ENCODE results near the gene PDPN. TPM values are rescaled to one million over a fixed set of nuclear protein-coding genes. Genes with fewer than 3 reads are reported as not detected.

PDPN gene
- total RNA-seq, 1 donor from 2014 or later, result 5.3 TPM

GRCh38 chr1:13618483-13618882 is 34.9 kb downstream of the PDPN start:
- DNase-seq, result no peak

GRCh38 chr1:13619909-13620308 is 36.3 kb downstream of the PDPN start:
- no peak for DNase-seq

GRCh38 chr1:13620825-13621224 is 37.2 kb downstream of the PDPN start:
- no peak for DNase-seq

- DNase-seq, result no peak
Measured at GRCh38 chr1:13622446-13622845, 38.8 kb downstream of the PDPN start.

GRCh38 chr1:13623021-13623637 is 39.5 kb downstream of the PDPN start:
- DNase-seq, result no peak

GRCh38 chr1:13624526-13624925 is 40.9 kb downstream of the PDPN start:
- DNase-seq, result no peak

GRCh38 chr1:13627127-13627526 is 43.5 kb downstream of the PDPN start:
- DNase-seq, result no peak

- DNase-seq, result no peak
Measured at GRCh38 chr1:13628218-13628617, 44.6 kb downstream of the PDPN start.

- no peak for DNase-seq
Measured at GRCh38 chr1:13628711-13629110, 45.1 kb downstream of the PDPN start.

- DNase-seq, result no peak
Measured at GRCh38 chr1:13642306-13643004, 58.8 kb downstream of the PDPN start.

- no peak for DNase-seq
Measured at GRCh38 chr1:13643017-13643416, 59.4 kb downstream of the PDPN start.

- no peak for DNase-seq
Measured at GRCh38 chr1:13646521-13646920, 62.9 kb downstream of the PDPN start.

- DNase-seq, result no peak
Measured at GRCh38 chr1:13651279-13651678, 67.6 kb downstream of the PDPN start.

- no peak for DNase-seq
Measured at GRCh38 chr1:13652238-13652637, 68.6 kb downstream of the PDPN start.

- no peak for DNase-seq
Measured at GRCh38 chr1:13661539-13661938, 77.9 kb downstream of the PDPN start.

GRCh38 chr1:13662493-13662892 is 78.9 kb downstream of the PDPN start:
- DNase-seq, result no peak

- DNase-seq, result no peak
Measured at GRCh38 chr1:13663969-13664368, 80.3 kb downstream of the PDPN start.

- no peak for DNase-seq
Measured at GRCh38 chr1:13664451-13664850, 80.8 kb downstream of the PDPN start.

GRCh38 chr1:13666317-13666716 is 82.7 kb downstream of the PDPN start:
- DNase-seq, result no peak

Small RNA genes lying within 50 kb of the gene (small RNA-seq; reads per million reads assigned to genes)
- not detected for gene RNA5SP41 (ENCODE audit: low replicate concordance)

Other genes with a start within 250 kb of the PDPN start
- not detected for gene PRAMEF14, start 236.7 kb upstream of the PDPN start, total RNA-seq
- gene PRAMEF19, start 211.9 kb upstream of the PDPN start, total RNA-seq, result not detected
- gene PRAMEF17, start 194.2 kb upstream of the PDPN start, total RNA-seq, result not detected
- not detected for gene PRAMEF20, start 173.4 kb upstream of the PDPN start, total RNA-seq
- gene LRRC38, start 69.8 kb upstream of the PDPN start, total RNA-seq, result 1.4 TPM
- gene PRDM2, start 116.4 kb downstream of the PDPN start, total RNA-seq, result 36.9 TPM

All from skin of body (tissue), 3 donors.